C1 segment of cervical spinal cord (tissue), 14 donors: ENCODE measurements around the gene TRIM2.

ENCODE experiments used
- DNase-seq, 14 donors: peaks; one replicate each; lab custom pipeline; 2025; lab: John Stamatoyannopoulos, UW

The TRIM2 gene

DNA sequence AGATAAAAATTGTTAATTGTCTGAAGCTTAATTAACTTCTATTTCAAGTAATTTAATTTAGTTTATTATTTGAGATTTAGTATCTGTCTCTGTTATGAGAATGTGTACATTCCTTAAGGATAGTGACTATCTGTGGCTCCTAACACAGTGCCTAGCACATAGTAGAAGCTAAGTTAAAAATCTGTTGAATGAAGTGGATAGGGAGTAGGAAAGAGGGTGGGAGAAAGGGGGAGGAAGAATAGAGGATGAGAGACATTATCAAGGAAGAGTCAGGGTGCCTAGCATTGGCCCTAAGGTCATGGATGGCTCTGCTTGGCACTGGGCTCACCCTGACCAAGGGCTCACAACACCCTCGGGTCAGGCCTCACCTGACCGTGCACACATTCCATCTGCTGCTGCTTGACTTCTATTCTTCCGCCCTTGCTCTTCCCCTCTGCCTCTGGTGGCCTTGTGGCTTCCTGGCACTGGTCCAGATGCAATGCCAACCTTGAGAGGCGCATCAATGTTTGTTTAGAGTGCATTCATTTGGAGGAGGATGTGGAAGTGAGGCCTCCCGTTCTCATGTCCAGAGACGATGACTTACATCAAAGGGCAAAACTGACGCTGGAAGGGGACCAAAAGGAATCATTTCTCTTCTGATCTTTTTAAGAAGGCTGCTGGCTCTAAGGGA is 42.3 kb downstream of the TRIM2 start:
- no peak for DNase-seq

DNA sequence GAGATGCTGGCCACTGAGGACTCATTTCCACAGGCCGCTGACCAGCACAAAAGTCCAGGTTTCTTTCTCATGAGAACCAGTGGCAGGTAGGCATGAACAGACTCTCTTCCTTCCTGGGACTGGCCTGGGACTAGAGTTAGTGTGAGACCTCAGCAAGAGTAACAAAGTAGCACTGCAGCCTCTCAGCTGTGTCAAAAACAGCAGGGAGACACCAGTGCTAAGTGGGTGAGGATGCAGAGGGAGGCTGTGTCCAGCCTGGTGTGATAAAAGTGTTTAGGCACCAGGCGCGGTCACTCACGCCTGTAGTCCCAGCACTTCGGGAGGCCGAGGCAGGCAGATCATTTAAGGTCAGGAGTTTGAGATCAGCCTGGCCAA is 42.9 kb downstream of the TRIM2 start:
- DNase-seq: no peak

DNA sequence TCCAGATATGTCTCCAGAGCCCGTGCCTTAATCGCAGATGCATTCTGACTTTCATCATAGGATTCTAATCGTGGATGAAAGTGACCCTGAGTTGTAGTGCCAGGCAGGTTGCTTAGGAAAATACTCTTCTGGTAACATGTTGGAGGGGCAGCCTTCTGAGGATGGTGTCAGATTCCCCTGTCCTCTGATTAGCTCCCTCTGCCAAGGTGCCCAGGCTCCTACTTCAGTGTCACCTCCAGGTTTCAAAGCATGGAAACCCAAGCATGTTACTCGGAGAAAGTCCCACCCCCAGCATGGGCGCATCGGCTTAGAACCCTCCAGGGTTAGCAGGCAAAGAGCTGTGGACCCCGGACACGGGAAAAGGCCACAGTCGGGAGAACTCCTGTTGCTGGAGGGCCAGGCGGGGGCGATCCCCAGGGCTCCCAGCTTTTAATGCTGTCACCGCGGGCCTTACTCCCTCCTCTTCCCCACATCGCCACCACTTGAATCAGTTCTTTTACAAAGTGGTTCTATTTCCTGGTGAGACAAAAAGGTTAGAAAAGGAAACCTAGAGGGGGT is 44.5 kb downstream of the TRIM2 start:
- peak in 1 of 14 donors; percentile 47 for DNase-seq

DNA sequence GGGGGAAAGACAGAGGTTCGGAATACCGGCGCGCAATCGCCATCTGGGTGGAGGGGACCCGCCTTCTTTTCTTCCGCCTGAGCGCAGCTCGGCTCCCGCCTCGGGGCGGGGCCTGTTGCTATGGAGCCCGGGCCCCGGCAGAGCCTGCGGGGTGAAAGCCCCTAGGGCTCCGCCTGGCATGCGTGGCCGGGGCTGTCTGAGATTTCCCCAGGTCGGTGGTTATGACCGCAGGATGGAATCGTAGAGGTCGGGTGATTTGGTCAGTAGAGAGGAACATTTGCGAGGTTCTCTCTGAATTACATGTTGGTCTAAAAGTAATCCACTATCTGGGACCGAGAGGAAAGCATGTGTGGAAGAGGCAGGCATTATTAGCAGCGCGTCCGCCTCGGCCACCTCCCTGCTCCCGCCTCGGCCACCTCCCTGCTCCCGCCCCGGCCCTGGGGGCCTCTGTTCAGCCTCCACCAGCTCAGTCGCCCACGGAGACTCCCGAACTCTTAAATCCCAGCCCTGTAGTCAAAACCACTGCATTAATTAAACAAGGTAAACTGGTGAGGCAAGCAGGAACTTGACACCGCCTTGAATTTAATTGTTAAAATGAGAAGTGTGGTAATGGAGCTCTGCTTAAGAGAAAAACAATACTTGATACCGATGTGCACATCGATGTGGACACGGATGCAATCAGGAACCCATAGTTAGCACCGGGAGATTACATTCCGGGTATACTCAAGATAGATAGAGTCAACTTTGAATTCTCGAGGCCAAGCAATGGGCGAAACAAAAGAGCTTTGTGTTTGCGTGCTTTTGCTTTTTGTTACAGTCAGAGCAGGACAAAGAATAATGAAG is 45.2 kb downstream of the TRIM2 start:
- DNase-seq: peak in 11 of 14 donors; percentile 18 to 84 (median 48)

DNA sequence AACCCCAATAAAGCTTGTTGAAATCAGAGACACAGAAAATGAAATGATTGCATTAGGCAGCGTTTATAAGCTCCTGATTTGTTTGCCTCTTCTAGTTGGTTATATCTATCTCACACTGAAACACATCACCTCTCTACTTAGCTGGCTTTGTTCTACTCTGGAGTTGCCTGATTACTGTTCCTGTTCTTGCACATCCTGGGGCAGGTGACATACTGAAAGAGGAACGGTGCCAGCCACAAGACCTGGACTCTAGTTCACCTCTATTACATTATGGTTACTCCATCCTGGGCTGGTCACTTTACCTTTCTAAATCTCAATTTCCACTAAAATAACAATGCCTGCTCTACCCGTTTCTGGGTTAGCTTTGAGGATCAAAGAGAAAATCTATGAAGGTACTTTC is 47.9 kb downstream of the TRIM2 start:
- no peak for DNase-seq

DNA sequence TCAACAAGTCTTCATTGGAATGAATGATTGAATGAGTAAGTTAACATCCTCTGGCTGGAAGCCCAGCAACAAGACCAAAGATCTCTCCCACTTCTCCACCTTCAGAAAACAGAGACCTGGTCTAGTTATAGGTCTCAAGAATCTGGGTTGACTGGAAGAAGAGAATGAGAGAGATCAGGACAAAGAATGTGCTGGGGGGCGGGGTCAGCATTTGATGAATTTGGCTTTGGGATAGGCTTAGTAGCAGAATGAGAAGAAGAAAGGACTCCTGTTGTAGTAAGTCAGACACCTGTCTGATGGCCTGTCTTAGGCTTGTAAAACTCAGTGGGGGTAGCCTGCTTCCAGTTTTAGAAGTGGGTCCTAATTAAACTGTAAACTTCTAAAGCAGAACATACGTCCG is 51.0 kb downstream of the TRIM2 start:
- DNase-seq: no peak

DNA sequence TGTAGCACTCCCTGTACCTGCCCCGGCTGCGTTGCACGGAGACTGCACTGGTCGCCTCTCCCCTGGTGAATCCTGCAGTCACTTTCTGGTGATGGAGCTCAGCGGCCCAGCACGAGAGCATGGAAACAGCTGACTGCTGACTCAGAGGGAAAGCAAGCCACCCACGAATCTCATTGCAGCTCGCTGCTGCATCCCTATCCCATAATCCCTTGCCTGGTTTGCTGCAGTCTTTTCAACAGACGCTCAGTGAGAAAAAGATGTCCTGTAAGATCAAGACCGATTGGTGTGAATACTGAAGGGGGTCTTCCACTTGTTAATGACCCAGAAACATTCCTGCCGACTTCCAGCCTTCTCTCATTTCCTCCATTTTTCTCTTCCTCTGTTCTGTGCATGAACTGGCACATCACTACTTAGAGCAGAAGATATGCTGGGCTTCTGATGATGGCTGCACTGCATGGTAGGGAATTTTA is 52.9 kb downstream of the TRIM2 start:
- DNase-seq: peak in 13 of 14 donors; percentile 7 to 94 (median 52)

DNA sequence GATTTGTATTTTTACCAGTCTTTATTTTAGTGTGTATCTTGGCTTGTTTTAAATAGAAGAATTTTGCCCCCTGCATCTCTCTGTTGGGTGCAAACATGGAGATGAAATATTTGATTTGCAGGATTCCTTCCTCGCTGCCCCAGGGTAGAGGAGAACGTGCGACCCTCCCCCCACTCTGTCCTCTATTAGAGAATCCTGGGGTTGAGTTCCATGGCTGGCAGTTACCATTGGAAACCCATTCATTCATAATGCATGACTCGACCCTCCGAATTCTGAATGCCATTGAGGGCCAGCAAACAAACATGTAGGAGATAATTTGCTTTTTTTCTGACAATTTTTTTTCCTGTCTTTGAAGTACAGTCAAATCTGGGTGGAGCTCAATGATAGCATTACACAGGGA is 53.7 kb downstream of the TRIM2 start:
- DNase-seq: peak in 1 of 14 donors; percentile 43

DNA sequence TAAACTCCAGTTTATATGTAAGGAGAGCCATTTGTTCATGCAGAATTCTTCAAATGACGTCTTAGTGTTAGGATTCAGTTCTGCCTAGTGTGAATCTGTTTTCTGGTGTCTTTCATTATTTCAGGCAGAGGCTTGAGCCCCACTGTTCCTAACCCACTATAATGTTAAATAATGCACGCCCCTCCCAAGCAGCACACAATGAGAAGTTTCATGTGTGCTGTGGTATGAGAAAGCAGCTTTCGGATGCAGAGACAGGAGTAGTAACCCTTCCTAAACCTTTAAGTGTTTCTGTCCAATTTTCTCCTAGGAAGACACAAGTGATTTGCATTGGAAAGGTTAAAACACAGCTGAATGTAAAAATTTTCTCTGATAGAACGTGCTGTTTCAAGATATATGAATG is 54.5 kb downstream of the TRIM2 start:
- peak in 1 of 14 donors; percentile 18 for DNase-seq

DNA sequence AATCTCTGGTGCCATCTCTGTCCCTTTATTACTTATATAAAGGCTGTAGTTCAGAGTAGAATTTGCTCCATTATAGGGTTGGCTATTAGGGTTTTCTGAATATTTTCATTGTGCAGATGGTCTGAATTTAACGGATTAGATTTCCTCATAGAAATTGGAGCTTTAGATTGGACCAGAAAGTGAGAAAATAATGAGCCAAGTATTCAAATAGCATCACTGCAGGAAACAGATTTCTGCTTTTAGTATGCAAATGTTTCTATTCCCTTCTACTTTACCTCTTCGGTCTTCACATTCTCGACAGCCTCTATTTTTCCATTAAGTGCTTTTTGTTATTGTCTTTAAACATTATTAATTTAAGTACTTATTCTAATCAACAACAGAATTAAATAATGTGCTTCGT is 55.4 kb downstream of the TRIM2 start:
- no peak for DNase-seq

DNA sequence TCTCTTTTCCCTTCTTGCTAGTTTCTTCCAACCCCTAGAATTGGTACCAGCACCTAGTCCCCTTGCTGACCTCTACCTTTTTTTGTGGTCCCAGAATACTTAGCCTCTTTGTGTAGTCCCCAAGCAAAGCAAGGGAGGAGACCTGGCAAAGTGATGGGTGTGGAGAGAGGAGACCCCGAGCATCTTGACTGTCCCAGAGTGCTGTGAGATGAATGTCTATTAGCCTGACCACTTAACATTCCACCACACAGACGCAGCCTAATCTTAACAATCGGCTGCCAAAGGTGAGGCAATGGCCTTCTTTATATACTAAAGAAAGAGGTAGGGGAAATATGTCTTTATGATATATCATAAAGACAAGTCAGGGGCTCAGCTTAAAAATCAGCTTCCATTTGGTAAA is 55.9 kb downstream of the TRIM2 start:
- no peak for DNase-seq

DNA sequence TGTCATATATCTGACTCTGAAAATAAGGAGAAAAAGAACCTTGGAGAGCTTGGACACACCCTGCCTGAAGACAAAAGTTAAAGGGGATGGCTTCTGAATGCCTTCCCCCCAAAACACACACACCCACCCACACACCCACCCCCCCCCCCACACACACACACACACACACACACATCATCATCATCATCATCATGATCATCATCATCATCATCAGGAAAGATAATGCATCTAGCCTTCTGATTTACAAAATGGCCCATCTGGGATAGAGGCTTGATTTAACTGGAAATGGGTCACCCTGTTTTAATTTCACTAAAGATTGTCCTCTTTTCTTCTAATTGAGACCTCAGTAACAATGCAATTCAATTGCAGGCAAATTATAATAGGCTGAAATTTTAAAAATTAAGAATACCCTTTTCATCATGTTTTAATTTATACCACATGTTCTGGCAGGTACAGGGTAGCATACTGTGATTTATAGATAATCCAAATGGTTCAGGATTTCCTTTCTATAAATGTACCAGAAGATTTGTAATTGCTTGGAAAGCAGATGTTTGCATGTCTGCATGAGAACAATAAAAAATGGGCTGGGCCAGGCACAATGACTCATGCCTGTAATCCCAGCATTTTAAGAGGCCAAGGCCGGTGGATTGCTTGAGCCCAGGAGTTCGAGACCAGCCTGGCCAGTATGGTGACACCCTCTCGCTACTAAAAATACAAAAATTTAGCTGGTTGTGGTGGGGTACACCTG is 56.5 kb downstream of the TRIM2 start:
- peak in 1 of 14 donors; percentile 33 for DNase-seq

DNA sequence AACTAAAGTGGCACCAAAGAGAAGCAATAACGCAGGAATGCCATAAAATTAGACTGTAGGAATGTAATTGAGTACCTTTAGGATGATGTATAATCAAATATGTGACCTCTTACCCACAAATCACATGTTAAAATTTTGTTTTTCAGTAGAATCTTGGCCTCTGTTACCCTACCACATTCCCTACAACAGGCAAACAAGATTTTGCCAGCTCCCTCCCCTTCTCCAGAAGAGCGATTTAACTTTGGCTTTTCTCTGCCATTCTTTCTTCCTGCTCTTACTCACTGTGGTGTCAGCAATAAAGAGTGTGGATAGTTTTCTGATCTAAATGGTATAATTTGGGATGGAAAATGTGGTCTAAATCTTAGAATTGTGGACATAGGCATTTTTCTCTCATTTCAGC is 57.2 kb downstream of the TRIM2 start:
- DNase-seq: no peak

DNA sequence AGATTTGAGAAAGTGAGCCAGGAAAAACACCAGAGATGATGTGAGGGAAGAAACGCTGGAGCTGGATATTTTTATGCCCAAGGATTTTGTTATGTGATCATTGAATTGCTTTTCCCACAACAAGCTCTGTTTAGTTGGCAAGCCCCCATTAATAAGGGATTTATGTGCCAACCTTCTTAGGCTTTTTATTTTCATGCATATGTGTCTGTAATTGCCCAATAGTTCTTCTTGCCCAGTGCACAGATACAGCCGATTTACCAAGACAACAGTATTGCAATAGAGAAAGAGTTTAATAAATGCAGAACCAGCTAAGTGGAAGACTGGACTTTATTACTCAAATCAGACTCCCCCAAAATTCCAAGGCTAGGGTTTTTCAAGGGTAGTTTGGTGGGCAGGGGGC is 57.7 kb downstream of the TRIM2 start:
- no peak for DNase-seq

DNA sequence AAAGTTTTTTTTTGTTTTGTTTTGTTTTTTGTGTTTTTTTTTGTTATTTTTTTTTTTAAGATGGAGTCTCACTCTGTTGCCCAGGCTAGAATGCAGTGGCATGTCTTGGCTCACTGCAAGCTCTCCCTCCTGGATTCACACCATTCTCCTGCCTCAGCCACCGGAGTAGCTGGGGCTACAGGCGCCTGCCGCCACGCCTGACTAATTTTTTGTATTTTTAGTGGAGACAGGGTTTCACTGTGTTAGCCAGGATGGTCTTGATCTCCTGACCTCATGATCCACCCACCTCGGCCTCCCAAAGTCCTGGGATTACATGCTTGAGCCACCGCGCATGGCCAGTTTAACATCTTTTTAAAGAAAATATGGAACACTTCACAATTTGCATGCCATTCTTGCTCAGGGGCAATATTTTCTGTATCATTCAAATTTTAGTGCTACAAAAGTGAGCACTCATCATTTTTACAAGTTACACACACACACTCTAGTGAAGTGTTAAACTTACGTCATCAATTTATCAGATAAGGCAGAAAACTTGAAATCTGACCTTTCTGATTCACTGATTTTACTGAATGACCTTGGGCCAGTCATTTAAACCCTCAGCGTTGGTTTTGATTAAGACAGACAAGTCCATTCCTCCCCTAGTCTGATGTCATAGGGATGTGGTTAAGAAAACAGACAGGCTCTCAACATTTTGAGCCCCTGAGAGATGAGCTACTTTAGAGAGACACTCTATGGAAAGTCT is 61.2 kb downstream of the TRIM2 start:
- DNase-seq: no peak

DNA sequence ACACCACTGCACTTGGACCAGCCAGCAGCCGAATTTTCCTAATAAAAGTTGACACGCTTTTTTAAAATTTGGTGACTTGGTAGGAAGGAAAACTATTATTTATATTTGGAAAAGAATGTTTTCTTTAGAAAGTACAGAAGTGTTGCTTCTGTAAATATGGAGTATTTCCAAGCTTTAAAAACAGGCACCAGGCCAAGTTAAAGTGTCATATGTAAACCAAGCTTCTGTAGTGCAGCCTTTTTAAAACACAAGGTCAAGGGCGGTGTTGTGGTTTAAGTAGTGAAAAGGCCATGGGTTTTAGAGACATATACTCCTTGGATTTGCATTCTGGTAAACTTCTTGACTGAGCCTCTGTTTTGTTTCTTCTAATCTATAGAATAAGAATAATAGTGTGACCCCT is 62.7 kb downstream of the TRIM2 start:
- DNase-seq: no peak

DNA sequence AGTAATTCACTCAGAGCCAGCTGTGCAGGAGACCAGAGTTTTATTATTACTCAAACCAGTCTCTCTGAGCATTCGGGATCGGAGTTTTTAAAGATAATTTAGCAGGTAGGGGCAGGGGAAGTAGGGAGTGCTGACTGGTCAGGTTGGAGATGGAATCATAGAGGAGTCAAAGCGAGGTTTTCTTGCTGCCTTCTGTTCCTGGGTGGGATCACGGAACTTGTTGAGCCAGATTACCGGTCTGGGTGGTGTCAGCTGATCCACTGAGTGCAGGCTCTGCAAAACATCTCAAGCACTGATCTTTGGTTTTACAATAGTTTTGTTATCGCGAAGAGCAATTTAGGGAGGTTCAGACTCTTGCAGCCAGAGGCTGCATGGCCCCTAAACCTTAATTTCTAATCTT is 63.6 kb downstream of the TRIM2 start:
- no peak for DNase-seq

DNA sequence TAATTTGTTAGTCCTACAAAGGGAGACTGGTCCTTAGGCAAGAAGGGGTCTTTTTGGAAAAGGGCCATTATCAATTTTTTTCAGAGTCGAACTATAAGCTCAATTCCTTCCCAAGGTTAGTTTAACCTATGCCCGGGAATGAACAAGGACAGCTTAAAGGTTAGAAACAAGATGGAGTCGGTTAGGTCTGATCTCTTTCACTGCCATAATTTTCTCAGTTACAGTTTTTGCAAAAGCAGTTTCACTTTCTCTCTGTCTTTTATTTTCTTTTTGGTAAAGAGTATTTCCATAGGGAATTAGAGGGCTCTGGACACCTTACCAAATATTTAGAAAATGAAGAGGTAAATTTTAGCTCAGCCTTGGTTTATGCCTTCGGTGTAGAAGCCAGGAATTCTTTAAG is 64.1 kb downstream of the TRIM2 start:
- no peak for DNase-seq

DNA sequence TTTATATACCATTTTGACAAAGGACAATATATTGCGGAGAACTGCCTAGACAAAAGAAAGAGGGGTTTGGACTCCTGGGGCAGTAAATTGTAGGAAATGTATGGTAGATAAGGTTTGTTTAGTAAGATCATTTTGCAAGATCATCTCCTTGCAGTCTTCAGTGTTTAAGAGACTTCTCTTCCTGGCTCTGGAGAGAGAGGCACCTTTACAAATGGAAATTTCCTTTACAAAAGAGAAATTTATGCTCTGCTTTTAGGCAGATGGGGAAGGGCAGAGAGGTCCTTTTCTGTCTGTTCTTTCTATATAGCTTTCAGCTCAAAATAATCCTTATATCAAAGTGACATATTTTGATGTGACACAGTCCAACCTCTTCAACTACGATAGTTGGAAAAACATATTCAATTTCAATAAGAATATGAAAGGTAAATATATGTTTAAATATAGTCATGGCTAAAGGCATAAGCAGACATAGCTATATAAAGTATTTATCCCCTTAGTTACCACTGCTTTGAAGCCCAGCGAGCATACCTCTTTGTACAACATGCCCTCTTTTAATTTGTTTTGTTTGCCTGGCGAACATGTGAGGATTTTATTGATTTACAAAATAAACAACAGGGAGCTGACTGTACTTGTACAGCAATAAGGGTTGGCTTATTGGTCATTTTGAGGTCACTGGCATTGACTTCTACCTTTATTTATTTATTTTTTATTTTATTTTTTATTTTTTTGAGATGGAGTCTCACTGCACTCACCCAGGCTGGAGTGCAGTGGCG is 65.2 kb downstream of the TRIM2 start:
- no peak for DNase-seq

DNA sequence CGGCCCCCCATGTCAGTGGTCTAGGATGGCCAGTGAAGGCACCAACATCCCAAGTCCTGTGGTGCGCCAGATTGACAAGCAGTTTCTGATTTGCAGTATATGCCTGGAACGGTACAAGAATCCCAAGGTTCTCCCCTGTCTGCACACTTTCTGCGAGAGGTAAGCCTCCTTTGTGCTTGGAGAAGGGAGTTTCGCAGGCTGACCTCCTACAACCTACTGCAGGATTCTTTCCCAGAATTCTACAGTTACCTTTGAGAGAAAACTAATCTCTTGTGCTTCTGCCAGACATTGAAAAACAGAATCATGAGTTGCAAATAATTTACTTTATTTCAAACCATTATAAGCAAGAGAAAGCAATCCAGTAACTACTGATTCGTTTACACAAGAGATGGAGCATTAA is 66.1 kb downstream of the TRIM2 start:
- DNase-seq: no peak

DNA sequence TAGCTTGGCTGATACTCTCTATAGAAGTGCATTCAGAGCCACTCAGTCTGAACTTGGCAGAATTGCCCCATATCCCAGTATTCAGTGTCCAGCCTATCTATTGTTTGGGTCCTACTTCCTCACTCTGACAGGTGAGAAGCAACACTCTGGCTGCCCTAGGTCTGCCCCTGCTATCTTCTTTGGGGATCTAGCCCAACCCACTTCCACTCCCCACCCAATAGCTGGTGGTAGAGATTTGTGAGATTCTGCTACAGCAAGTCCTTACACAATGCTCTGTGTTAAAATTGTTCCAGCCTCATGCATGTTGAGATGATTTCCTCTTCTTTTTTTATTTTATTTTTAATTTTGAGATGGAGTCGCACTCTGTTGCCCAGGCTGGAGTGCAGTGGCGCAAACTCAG is 67.6 kb downstream of the TRIM2 start:
- DNase-seq: no peak
